ENCODE data around the gene GDF2.

Gene GDF2

GRCh38 chr10:47291682-47292081 is 30.6 kb upstream of the GDF2 start:
- no peak for DNase-seq (ENCODE audit: low spot score)

- DNase-seq (ENCODE audit: low spot score): no peak
These were observed 28.2 kb upstream of the GDF2 start for GRCh38 chr10:47294057-47294456.

- DNase-seq (ENCODE audit: low spot score): no peak
These were observed 27.8 kb upstream of the GDF2 start for GRCh38 chr10:47294501-47294900.

GRCh38 chr10:47295411-47295810 is 26.8 kb upstream of the GDF2 start:
- DNase-seq (ENCODE audit: low spot score): no peak

GRCh38 chr10:47296156-47296894 is 25.9 kb upstream of the GDF2 start:
- no peak for DNase-seq (ENCODE audit: low spot score)

- no peak for DNase-seq (ENCODE audit: low spot score)
These were observed 25.3 kb upstream of the GDF2 start for GRCh38 chr10:47296941-47297340.

GRCh38 chr10:47297866-47298540 is 24.3 kb upstream of the GDF2 start:
- DNase-seq (ENCODE audit: low spot score): no peak

GRCh38 chr10:47298715-47299114 is 23.5 kb upstream of the GDF2 start:
- no peak for DNase-seq (ENCODE audit: low spot score)

GRCh38 chr10:47299611-47300428 is 22.4 kb upstream of the GDF2 start, which contains the start of gene GDF10:
GDF10 (plus strand) TSS chr10:47300197; CDS start chr10:47300652, 455 bp downstream.
- no peak for DNase-seq (ENCODE audit: low spot score)

GRCh38 chr10:47300429-47300931 is 21.8 kb upstream of the GDF2 start:
- DNase-seq (ENCODE audit: low spot score): no peak

- no peak for DNase-seq (ENCODE audit: low spot score)
These were observed 20.4 kb upstream of the GDF2 start for GRCh38 chr10:47301833-47302232.

- no peak for DNase-seq (ENCODE audit: low spot score)
These were observed 19.1 kb upstream of the GDF2 start for GRCh38 chr10:47303105-47303504.

GRCh38 chr10:47303866-47304265 is 18.4 kb upstream of the GDF2 start:
- DNase-seq (ENCODE audit: low spot score): no peak

- DNase-seq (ENCODE audit: low spot score): no peak
These were observed 16.7 kb upstream of the GDF2 start for GRCh38 chr10:47305566-47305965.

GRCh38 chr10:47306387-47307210 is 15.7 kb upstream of the GDF2 start:
- DNase-seq (ENCODE audit: low spot score): no peak

- DNase-seq (ENCODE audit: low spot score): no peak
These were observed 14.9 kb upstream of the GDF2 start for GRCh38 chr10:47307381-47307780.

GRCh38 chr10:47308775-47309174 is 13.5 kb upstream of the GDF2 start:
- DNase-seq (ENCODE audit: low spot score): no peak

GRCh38 chr10:47309408-47310089 is 12.7 kb upstream of the GDF2 start:
- no peak for DNase-seq (ENCODE audit: low spot score)

- DNase-seq (ENCODE audit: low spot score): no peak
These were observed 12.2 kb upstream of the GDF2 start for GRCh38 chr10:47310090-47310505.

GRCh38 chr10:47311193-47311931 is 10.9 kb upstream of the GDF2 start:
- DNase-seq (ENCODE audit: low spot score): no peak

Data from RKO (cell line).